OCI-LY7 (cell line): Measurements from ENCODE around the gene RAB24. TPM values are rescaled to one million over a fixed set of nuclear protein-coding genes. Genes with fewer than 3 reads are reported as not detected.
"Not testable (repeated sequence)": the region's sequence is repeated elsewhere in the genome, so short reads cannot be mapped to it uniquely, and the experiment has no call there.

Experiments
- BruUV-seq: library from RNA; stranded (reverse); fragments of 400-500 nt; replicated peaks from 2 replicates; lab custom pipeline; 2021; lab: Mats Ljungman, UMichigan
- CTCF ChIA-PET: fragments of 300-600 bp; sonication (Branson Sonifier 250); formaldehyde crosslinking; loops from one replicate; lab custom pipeline; 2022; ENCODE audit warnings: antibody characterized with exemption; ENCODE audit not compliant: unreplicated experiment; lab: Charles Lee
- POLR2A ChIA-PET: fragments of 300-600 bp; sonication (Branson Sonifier 250); formaldehyde crosslinking; loops from one replicate; lab custom pipeline; 2022; ENCODE audit warnings: antibody characterized with exemption; lab: Charles Lee
- DNase-seq: peaks from one replicate; pipeline ENCODE4 v3.0.0-alpha.2; 2015; ENCODE audit warnings: low spot score
- H2AFZ ChIP-seq: fragments of 200-600 bp; sonication (generic), shearing (Covaris generic); 2 replicates; pipeline ENCODE4 v1.6.1; 2014; ENCODE audit warnings: mild to moderate bottlenecking, antibody characterized with exemption, low read length, moderate library complexity
- H3K27ac ChIP-seq: fragments of 200-600 bp; sonication (generic); 2 replicates; pipeline ENCODE4 v1.5.1; 2014; ENCODE audit warnings: mixed run types, low read depth, mild to moderate bottlenecking, moderate library complexity, low read length, inconsistent platforms; ENCODE audit not compliant: poor library complexity, severe bottlenecking
- H3K36me3 ChIP-seq: fragments of 200-600 bp; sonication (generic); 2 replicates; pipeline ENCODE4 v1.6.1; 2014; ENCODE audit warnings: mild to moderate bottlenecking, antibody characterized with exemption, low read length, moderate library complexity, mixed read lengths; ENCODE audit not compliant: insufficient read depth
- H3K4me1 ChIP-seq: fragments of 200-600 bp; sonication (generic); 2 replicates; pipeline ENCODE4 v1.5.1; 2014; ENCODE audit warnings: mild to moderate bottlenecking, low read length; ENCODE audit not compliant: insufficient read depth, poor library complexity, severe bottlenecking
- H3K4me2 ChIP-seq: fragments of 200-600 bp; sonication (generic); 2 replicates; pipeline ENCODE4 v1.6.1; 2014; ENCODE audit warnings: mild to moderate bottlenecking, low read length
- H3K4me3 ChIP-seq: fragments of 200-600 bp; sonication (generic); 2 replicates; pipeline ENCODE4 v1.5.1; 2014; ENCODE audit warnings: mild to moderate bottlenecking, low read depth, low read length; ENCODE audit not compliant: poor library complexity, severe bottlenecking
- H3K79me2 ChIP-seq: fragments of 200-600 bp; sonication (generic); 2 replicates; pipeline ENCODE4 v1.6.1; 2016; ENCODE audit warnings: low read depth, mild to moderate bottlenecking, low read length, moderate library complexity, mixed read lengths; ENCODE audit not compliant: insufficient read depth
- H3K9me2 ChIP-seq: fragments of 200-600 bp; sonication (generic); 2 replicates; pipeline ENCODE4 v1.6.1; 2016; ENCODE audit warnings: mild to moderate bottlenecking, low read length, mixed read lengths; ENCODE audit not compliant: insufficient read depth
- H3K9me3 ChIP-seq: fragments of 200-600 bp; sonication (generic); 2 replicates; pipeline ENCODE4 v1.6.1; 2014; ENCODE audit warnings: mild to moderate bottlenecking, mixed run types, low read length, mixed read lengths
- H4K20me1 ChIP-seq: fragments of 200-600 bp; sonication (generic); 2 replicates; pipeline ENCODE4 v1.6.1; 2014; ENCODE audit warnings: mild to moderate bottlenecking, antibody characterized with exemption, low read length, moderate library complexity, mixed read lengths; ENCODE audit not compliant: insufficient read depth
- CTCF ChIP-seq: fragments of 200-600 bp; sonication (generic); conservative IDR thresholded peaks from 2 replicates; pipeline ENCODE4 v1.5.1; 2014; ENCODE audit warnings: mild to moderate bottlenecking, antibody characterized with exemption, low read length, moderate library complexity, mixed read lengths
- EZH2phosphoT487 ChIP-seq: fragments of 200-600 bp; sonication (generic); IDR thresholded peaks from 2 replicates; pipeline ENCODE4 v1.6.1; 2018; ENCODE audit warnings: low read depth, borderline replicate concordance, mild to moderate bottlenecking, mixed run types, antibody characterized with exemption, low read length, moderate library complexity, mixed read lengths
- intact Hi-C: fragments of 100-400 bp; cut with micrococcal nuclease; formaldehyde crosslinking; loops from one replicate; pipeline ENCODE4 v1.10.0; 2022; ENCODE audit not compliant: unreplicated experiment
- total RNA-seq, 2 experiments: library from RNA; depleted of rRNA in 1 of 2; stranded (reverse); fragments of >200 nt in 1 of 2; shearing (Covaris generic) in 1 of 2; gene quantifications; 2 replicates each; pipeline ENCODE4 v1.2.3, GENCODE V29; 2014 to 2022

RAB24 gene
- total RNA-seq, 2 experiments from 2014 or later = 25.8 to 36.1 TPM

- H3K36me3 ChIP-seq = peaks cover 93% of the 10 kb centered on the region
- TSS peak; percentile 5 for BruUV-seq
These were observed 39.3 kb downstream of the RAB24 start for GRCh38 chr5:177264178-177264577.

GRCh38 chr5:177261510-177261909, 42.0 kb downstream of the RAB24 start:
- intact Hi-C loops = no loop called here
- H3K36me3 ChIP-seq = peaks cover 93% of the 10 kb centered on the region
- no peak for DNase-seq
- no peaks in the 10 kb centered on the region for H3K9me2 ChIP-seq
- no peak overlapping the region for H3K4me3 ChIP-seq
- H3K9me3 ChIP-seq = no peaks in the 10 kb centered on the region
- H2AFZ ChIP-seq = no peak overlapping the region
- no peak overlapping the region for H3K4me2 ChIP-seq
- H3K4me1 ChIP-seq = no peaks in the 10 kb centered on the region
- ChIA-PET POLR2A (no interaction called here), CTCF (no interaction called here)
- no peaks in the 10 kb centered on the region for H3K79me2 ChIP-seq
- TF ChIP-seq EZH2phosphoT487 (no peak), CTCF (no peak)
- no TSS peak for BruUV-seq
- H4K20me1 ChIP-seq = no peaks in the 10 kb centered on the region
- H3K27ac ChIP-seq = no peak overlapping the region

More at GRCh38 chr5:177264178-177264577, 39.3 kb downstream of the RAB24 start:
- H4K20me1 ChIP-seq = no peaks in the 10 kb centered on the region
- H3K4me1 ChIP-seq = no peaks in the 10 kb centered on the region
- no peak overlapping the region for H2AFZ ChIP-seq
- no peak overlapping the region for H3K4me3 ChIP-seq
- H3K27ac ChIP-seq = no peak overlapping the region
- intact Hi-C loops = no loop called here
- no peak overlapping the region for H3K4me2 ChIP-seq
- H3K79me2 ChIP-seq = no peaks in the 10 kb centered on the region
- no peak for TF ChIP-seq CTCF
- TF ChIP-seq EZH2phosphoT487 = no peak
- no peak for DNase-seq
- ChIA-PET CTCF (no interaction called here), POLR2A (interaction anchor here (0.6 to 3.7 kb wide), 5 partner anchors 9 to 368 kb away, joined by 3 to 13 read pairs (median 3); no protein-coding TSS in a partner anchor)
- no peaks in the 10 kb centered on the region for H3K9me2 ChIP-seq
- no peaks in the 10 kb centered on the region for H3K9me3 ChIP-seq

GRCh38 chr5:177260961-177261360, 42.6 kb downstream of the RAB24 start:
- intact Hi-C loops = no loop called here
- no peak overlapping the region for H3K4me3 ChIP-seq
- ChIA-PET CTCF (no interaction called here), POLR2A (no interaction called here)
- no peaks in the 10 kb centered on the region for H3K9me2 ChIP-seq
- no peak overlapping the region for H3K4me2 ChIP-seq
- no peaks in the 10 kb centered on the region for H3K79me2 ChIP-seq
- no peaks in the 10 kb centered on the region for H4K20me1 ChIP-seq
- no peak for TF ChIP-seq CTCF
- no peak for TF ChIP-seq EZH2phosphoT487
- no peaks in the 10 kb centered on the region for H3K4me1 ChIP-seq
- H3K27ac ChIP-seq = no peak overlapping the region
- no TSS peak for BruUV-seq
- no peaks in the 10 kb centered on the region for H3K9me3 ChIP-seq
- no peak overlapping the region for H2AFZ ChIP-seq
- peaks cover 93% of the 10 kb centered on the region for H3K36me3 ChIP-seq
- DNase-seq = no peak

- H3K36me3 ChIP-seq = peaks cover 96% of the 10 kb centered on the region
- H3K4me2 ChIP-seq, DNase-seq, BruUV-seq, H3K79me2 ChIP-seq, intact Hi-C loops, H3K27ac ChIP-seq, H3K9me2 ChIP-seq, H3K4me3 ChIP-seq, H3K9me3 ChIP-seq, CTCF ChIA-PET, H4K20me1 ChIP-seq, H2AFZ ChIP-seq, H3K4me1 ChIP-seq, POLR2A ChIA-PET: not testable (repeated sequence)
These were observed 44.8 kb downstream of the RAB24 start for GRCh38 chr5:177258711-177259110.
